ENCODE results near the gene CALHM4. TPM values are rescaled to one million over a fixed set of nuclear protein-coding genes. Genes with fewer than 3 reads are reported as not detected.
A peak's percentile ranks its signal among the peaks of the same experiment; 100 is the strongest.

CALHM4 gene
- total and polyA plus RNA-seq, 2 of the 13 experiments (the other 11 are each of a cell fraction or from before 2014, with no cell fraction given): not detected

GRCh38 chr6:116571683-116572000 is 18.1 kb downstream of the CALHM4 start (continued):
- TF ChIP-seq GLMP (CRISPR knock-in tag; IDR thresholded peaks at IDR 0.05; ENCODE audit: borderline replicate concordance): no peak
- no peak for TF ChIP-seq NFKB2 (CRISPR knock-in tag; IDR thresholded peaks at IDR 0.05; ENCODE audit: borderline replicate concordance)
- no peak for TF ChIP-seq FIP1L1 (IDR thresholded peaks at IDR 0.05; ENCODE audit: borderline replicate concordance, insufficient read depth, low read depth, low read length)
- TF ChIP-seq GATA4 (IDR thresholded peaks at IDR 0.05; ENCODE audit: borderline replicate concordance, low read depth): no peak
- TF ChIP-seq HOXA5 (CRISPR knock-in tag; IDR thresholded peaks at IDR 0.05): no peak
- TF ChIP-seq, protein P1, sequence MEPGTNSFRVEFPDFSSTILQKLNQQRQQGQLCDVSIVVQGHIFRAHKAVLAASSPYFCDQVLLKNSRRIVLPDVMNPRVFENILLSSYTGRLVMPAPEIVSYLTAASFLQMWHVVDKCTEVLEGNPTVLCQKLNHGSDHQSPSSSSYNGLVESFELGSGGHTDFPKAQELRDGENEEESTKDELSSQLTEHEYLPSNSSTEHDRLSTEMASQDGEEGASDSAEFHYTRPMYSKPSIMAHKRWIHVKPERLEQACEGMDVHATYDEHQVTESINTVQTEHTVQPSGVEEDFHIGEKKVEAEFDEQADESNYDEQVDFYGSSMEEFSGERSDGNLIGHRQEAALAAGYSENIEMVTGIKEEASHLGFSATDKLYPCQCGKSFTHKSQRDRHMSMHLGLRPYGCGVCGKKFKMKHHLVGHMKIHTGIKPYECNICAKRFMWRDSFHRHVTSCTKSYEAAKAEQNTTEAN (CRISPR knock-in tag; conservative IDR thresholded peaks at IDR 0.05): 0 out of 2 replicates have a peak, but pooled peaks have one; percentile 3
- no peak for TF ChIP-seq IKZF1 (IDR thresholded peaks at IDR 0.05)
- TF ChIP-seq ZNF567 (CRISPR knock-in tag; IDR thresholded peaks at IDR 0.05; ENCODE audit: borderline replicate concordance): no peak
- TF ChIP-seq NCOR1 (IDR thresholded peaks at IDR 0.05; ENCODE audit: borderline replicate concordance, low read length): no peak
- TF ChIP-seq CHCHD3 (CRISPR knock-in tag; IDR thresholded peaks at IDR 0.05): no peak
- no peak for TF ChIP-seq TGIF2 (CRISPR knock-in tag; IDR thresholded peaks at IDR 0.05)
- TF ChIP-seq, protein P2, sequence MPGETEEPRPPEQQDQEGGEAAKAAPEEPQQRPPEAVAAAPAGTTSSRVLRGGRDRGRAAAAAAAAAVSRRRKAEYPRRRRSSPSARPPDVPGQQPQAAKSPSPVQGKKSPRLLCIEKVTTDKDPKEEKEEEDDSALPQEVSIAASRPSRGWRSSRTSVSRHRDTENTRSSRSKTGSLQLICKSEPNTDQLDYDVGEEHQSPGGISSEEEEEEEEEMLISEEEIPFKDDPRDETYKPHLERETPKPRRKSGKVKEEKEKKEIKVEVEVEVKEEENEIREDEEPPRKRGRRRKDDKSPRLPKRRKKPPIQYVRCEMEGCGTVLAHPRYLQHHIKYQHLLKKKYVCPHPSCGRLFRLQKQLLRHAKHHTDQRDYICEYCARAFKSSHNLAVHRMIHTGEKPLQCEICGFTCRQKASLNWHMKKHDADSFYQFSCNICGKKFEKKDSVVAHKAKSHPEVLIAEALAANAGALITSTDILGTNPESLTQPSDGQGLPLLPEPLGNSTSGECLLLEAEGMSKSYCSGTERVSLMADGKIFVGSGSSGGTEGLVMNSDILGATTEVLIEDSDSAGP (CRISPR knock-in tag; IDR thresholded peaks at IDR 0.05; ENCODE audit: borderline replicate concordance): no peak
- no peak for TF ChIP-seq ZFP1 (CRISPR knock-in tag; IDR thresholded peaks at IDR 0.05)
- TF ChIP-seq ZNF740 (CRISPR knock-in tag; IDR thresholded peaks at IDR 0.05): no peak
- TF ChIP-seq PTBP1 (IDR thresholded peaks at IDR 0.05; ENCODE audit: low read depth, low read length, poor library complexity, severe bottlenecking): no peak
